K562 (cell line): Measurements from ENCODE around the gene CAPZB. TPM values are rescaled to one million over a fixed set of nuclear protein-coding genes. Genes with fewer than 3 reads are reported as not detected.

Experiments
- ATAC-seq: fragments of 200-7000 bp; cut with Tn5 transposase; 3 replicates; pipeline ENCODE4 v1.9.1; 2020; ENCODE audit warnings: moderate library complexity
- BruUV-seq: library from RNA; stranded (reverse); fragments of 400-500 nt; replicated peaks from 2 replicates; lab custom pipeline; 2021; lab: Mats Ljungman, UMichigan
- CTCF ChIA-PET: fragments of 300-600 bp; formaldehyde crosslinking; extraction: SDS; loops from one replicate; lab custom pipeline; 2021; ENCODE audit warnings: low intra/inter-chr PET ratio; lab: Yijun Ruan, JAX
- POLR2A ChIA-PET: fragments of 300-600, 350-650 bp; sonication (Branson Sonifier 250); formaldehyde crosslinking; extraction: SDS; loops from one replicate; lab custom pipeline; 2021; ENCODE audit warnings: antibody characterized with exemption, inconsistent platforms; lab: Yijun Ruan, JAX
- DNase-seq, 4 experiments: peaks; one replicate each; pipeline versions ENCODE4 v3.0.0 to v3.0.0-alpha.2; 2011 to 2018; ENCODE audit warnings: low spot score in 3 of 4, mixed read lengths in 3 of 4; ENCODE audit errors: extremely low read depth in 1 of 4
- FAIRE-seq: peaks from 2 replicates; lab custom pipeline; 2011; peaks lifted over from hg19 to GRCh38; lab: Jason Lieb, UNC
- H2AFZ ChIP-seq: 2 replicates; pipeline ENCODE4 v1.6.0; 2011; ENCODE audit warnings: low read depth, low read length, control low read depth, inconsistent platforms
- H3K27ac ChIP-seq: fragments of 200-600 bp; 3 replicates; pipeline ENCODE4 v1.8.0; 2011; ENCODE audit warnings: low read depth, mild to moderate bottlenecking, control low read depth, inconsistent platforms, low read length, moderate library complexity, mixed read lengths; ENCODE audit errors: extremely low read depth
- H3K27me3 ChIP-seq, 2 experiments: fragments of 300-600 bp in 1 of 2; 2 replicates in 1 of 2; 3 replicates in 1 of 2; pipeline versions ENCODE4 v1.6.0 to v1.8.0; 2011; ENCODE audit warnings: inconsistent platforms in 2 of 2, low read length in 2 of 2, mild to moderate bottlenecking in 1 of 2, mixed read lengths in 1 of 2, moderate library complexity in 1 of 2; ENCODE audit not compliant: control insufficient read depth in 2 of 2, insufficient read depth in 2 of 2
- H3K36me3 ChIP-seq: fragments of 300-600 bp; 3 replicates; pipeline ENCODE4 v1.8.0; 2011; ENCODE audit warnings: mild to moderate bottlenecking, low read length, inconsistent platforms; ENCODE audit not compliant: control insufficient read depth, insufficient read depth
- H3K4me1 ChIP-seq, 2 experiments: fragments of 200-600 bp in 1 of 2; replicated peaks in 1 of 2; 2 replicates in 1 of 2; 3 replicates in 1 of 2; pipeline versions ENCODE4 v1.5.1 to v1.8.0; 2011; ENCODE audit warnings: inconsistent platforms in 2 of 2, low read length in 2 of 2, mild to moderate bottlenecking in 1 of 2, mixed read lengths in 1 of 2, moderate library complexity in 1 of 2; ENCODE audit not compliant: control insufficient read depth in 2 of 2, insufficient read depth in 2 of 2
- H3K4me2 ChIP-seq: 2 replicates; pipeline ENCODE4 v1.6.1; 2011; ENCODE audit warnings: low read length, control low read depth, inconsistent platforms, mixed read lengths; ENCODE audit not compliant: insufficient read depth
- H3K4me3 ChIP-seq: fragments of 200-600 bp; sonication (generic), shearing (Covaris generic); 2 replicates; pipeline ENCODE4 v1.5.1; 2016; ENCODE audit warnings: control low read depth, inconsistent platforms
- H3K79me2 ChIP-seq: fragments of 200-600 bp; 3 replicates; pipeline ENCODE4 v1.8.0; 2011; ENCODE audit warnings: low read length, inconsistent platforms; ENCODE audit not compliant: control insufficient read depth, insufficient read depth
- H3K9ac ChIP-seq, 2 experiments: 2 replicates each; pipeline versions ENCODE4 v1.6.0 to v1.6.1; 2011; ENCODE audit warnings: low read depth in 2 of 2, low read length in 2 of 2, control low read depth in 1 of 2, inconsistent platforms in 1 of 2, mild to moderate bottlenecking in 1 of 2, mixed read lengths in 1 of 2; ENCODE audit not compliant: insufficient read depth in 1 of 2
- H3K9me1 ChIP-seq: one replicate; pipeline ENCODE4 v1.6.0; 2011; ENCODE audit warnings: inconsistent platforms, mild to moderate bottlenecking, low read length, moderate library complexity; ENCODE audit not compliant: control insufficient read depth, insufficient read depth
- H3K9me3 ChIP-seq: replicated peaks from 2 replicates; pipeline ENCODE4 v1.5.1; 2011; ENCODE audit warnings: low read depth, low read length, inconsistent platforms; ENCODE audit not compliant: control insufficient read depth, insufficient read depth
- H4K20me1 ChIP-seq: replicated peaks from 2 replicates; pipeline ENCODE4 v1.6.1; 2011; ENCODE audit warnings: low read length, inconsistent platforms, mixed read lengths; ENCODE audit not compliant: control insufficient read depth, insufficient read depth
- BRCA1 ChIP-seq, 2 experiments: fragments of 450-650 bp in 1 of 2; sonication (generic) in 1 of 2; formaldehyde crosslinking in 1 of 2; IDR thresholded peaks; 2 replicates each; pipeline versions ENCODE4 v1.5.0 to v1.6.1; 2017 to 2020; ENCODE audit warnings: mild to moderate bottlenecking in 1 of 2, missing genetic modification reagents in 1 of 2
- NCOR1 ChIP-seq: fragments of 450-650 bp; IDR thresholded peaks from 2 replicates; pipeline ENCODE4 v1.6.1; 2016; ENCODE audit warnings: mild to moderate bottlenecking, moderate library complexity
- ZNF609 ChIP-seq: sonication (generic); formaldehyde crosslinking; IDR thresholded peaks from 2 replicates; pipeline ENCODE4 v1.8.1; 2023; ENCODE audit warnings: missing genetic modification reagents, mild to moderate bottlenecking, borderline replicate concordance
- WGBS: fragments of 100-300 bp; shearing (Covaris generic); methylation state at CpG from one replicate; pipeline ENCODE4 v1.1.6; 2016; ENCODE audit warnings: low coverage, mixed read lengths; ENCODE audit not compliant: insufficient coverage; ENCODE audit errors: missing lambda C conversion rate; 5-methylcytosine and 5-hydroxymethylcytosine counted together
- in situ Hi-C: fragments of 300-500 bp; cut with MboI; formaldehyde crosslinking; loops from 4 replicates; pipeline ENCODE4 v1.15.0; 2018; ENCODE audit warnings: inconsistent platforms, mixed read lengths
- intact Hi-C: fragments of 100-400 bp; cut with micrococcal nuclease; formaldehyde crosslinking; loops from 2 replicates; pipeline ENCODE4 v1.14.2; 2022
- polyA plus RNA-seq, 8 experiments: library from polyadenylated mRNA; depleted of rRNA in 4 of 8; stranded (reverse) in 5 of 8; unstranded in 3 of 8; fragments of >200 nt; fragmentation: Nextera tagmentation in 2 of 8; fragmentation: Illumina TruSeq in 1 of 8; extraction: Ambion mirVana in 2 of 8; extraction: Trizol in 1 of 8; gene quantifications; 2 replicates each; pipeline versions ENCODE4 v1.2.1 to v1.2.3, GENCODE V29; 2011 to 2014; ENCODE audit warnings: inconsistent platforms in 1 of 8, missing spikeins in 1 of 8
- total RNA-seq, 7 experiments: library from RNA; depleted of rRNA in 6 of 7; stranded (reverse); fragments of >200 nt in 6 of 7; fragmentation: Illumina TruSeq in 2 of 7; extraction: Trizol in 2 of 7; gene quantifications; 2 replicates each; pipeline versions ENCODE4 v1.2.1 to v1.2.3, GENCODE V29; 2011 to 2021; ENCODE audit warnings: low replicate concordance in 1 of 7

The CAPZB gene
- total and polyA plus RNA-seq, 9 of the 15 experiments (the other 6 are each of a cell fraction or from before 2014, with no cell fraction given): 57.6 to 297 (median 125) TPM

GRCh38 chr1:19313961-19314882 lies 171.1 kb downstream of the CAPZB start:
- no TSS peak for BruUV-seq
- peaks cover 22% of the 10 kb centered on the region for H4K20me1 ChIP-seq
- H3K27me3 ChIP-seq: no peaks in the 10 kb centered on the region
- ChIA-PET POLR2A (interaction anchor here (0.6 to 2.8 kb wide), 7 partner anchors 8 to 76 kb away, joined by 3 to 21 read pairs (median 4); no protein-coding TSS in a partner anchor), CTCF (no interaction called here)
- 77% methylated on average over 10 of the region's 10 CpGs for WGBS
- peak overlapping the region; percentile 6 to 95; a peak in 2 of 4 replicates for H3K9ac ChIP-seq
- TF ChIP-seq BRCA1 (IDR thresholded peaks at IDR 0.05) (no peak), BRCA1 (CRISPR knock-in tag; IDR thresholded peaks at IDR 0.05) (0 out of 2 replicates have a peak, but pooled peaks have one; percentile 26), ZNF609 (CRISPR knock-in tag) (0 out of 2 replicates have a peak, but pooled peaks have one; percentile 52), NCOR1 (no peak)
- H3K4me1 ChIP-seq: peaks cover 54 to 76% of the 10 kb centered on the region in 2 experiments
- H2AFZ ChIP-seq: no peak overlapping the region
- no peak for FAIRE-seq
- no peak for DNase-seq
- no peaks in the 10 kb centered on the region for H3K9me3 ChIP-seq
- in situ Hi-C loops (no loop called here), intact Hi-C loops (loop anchor here (5.0 kb wide), 1 partner anchor 62 kb away; the partner anchor contains the start of genes EMC1 and MRTO4)
- peak overlapping the region; percentile 91 for H3K4me2 ChIP-seq
- H3K36me3 ChIP-seq: peaks cover 40% of the 10 kb centered on the region
- H3K9me1 ChIP-seq: peaks cover 2% of the 10 kb centered on the region
- ATAC-seq: no peak
- H3K27ac ChIP-seq: peak overlapping the region; percentile 3; the same call in 1 of the 3 replicates
- no peak overlapping the region for H3K4me3 ChIP-seq
- peaks cover 66% of the 10 kb centered on the region for H3K79me2 ChIP-seq
